Stimulated activated CD4-positive, alpha-beta T cell treated with anti-CD3 and anti-CD28 coated beads, Interleukin-15, amount 100 ng/mL, for 1 hour (primary cell): Measurements from ENCODE around the gene IFI27L2.

Experiments
- DNase-seq, 2 donors: peaks; one replicate each; pipeline ENCODE4 v3.0.0-alpha.2; 2020; ENCODE audit warnings: low read depth in 1 of 2, low spot score in 1 of 2

Gene IFI27L2

GRCh38 chr14:94124582-94125377 is 4.6 kb downstream of the IFI27L2 start:
- no peak for DNase-seq

DNA sequence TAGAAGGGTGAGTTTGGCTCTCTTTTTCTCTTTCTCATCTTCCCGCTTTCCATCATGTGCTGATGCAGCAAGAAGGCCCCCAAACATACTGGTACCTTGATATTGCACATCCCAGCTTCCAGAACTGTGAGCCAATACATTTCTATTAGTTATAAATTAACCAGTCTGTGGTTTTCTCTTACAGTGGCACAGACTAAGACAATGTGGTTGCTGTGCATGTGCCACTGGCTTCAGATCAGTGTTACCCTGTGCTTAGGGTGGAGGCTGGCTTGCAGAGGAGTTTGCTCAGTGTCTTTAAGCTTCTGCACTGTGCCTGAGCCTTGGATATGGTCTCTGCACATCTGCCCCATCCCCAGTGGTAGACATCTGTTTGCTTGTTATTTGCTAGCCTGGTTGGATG is 5.5 kb downstream of the IFI27L2 start:
- DNase-seq = no peak

GRCh38 chr14:94123296-94123695 is 6.1 kb downstream of the IFI27L2 start:
- DNase-seq = no peak

DNA sequence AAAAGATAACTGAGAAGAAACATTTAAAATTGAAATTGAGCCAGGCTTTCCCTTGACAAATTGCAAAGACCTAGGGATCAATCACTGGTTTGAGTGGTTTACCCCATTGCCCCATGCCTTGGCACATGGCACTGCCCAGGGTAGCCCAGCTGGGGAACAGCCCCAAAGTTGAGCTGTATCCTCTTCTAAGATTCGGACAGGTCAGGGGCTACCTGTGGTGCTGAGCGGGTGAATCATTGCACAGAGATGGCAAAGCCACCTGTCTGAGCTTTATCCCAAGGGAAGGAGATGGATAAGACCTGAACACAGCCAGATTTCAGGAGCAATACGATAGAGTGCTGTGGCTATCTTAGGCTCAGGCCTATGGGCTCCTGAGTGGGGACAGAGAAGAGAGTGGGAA is 7.0 kb downstream of the IFI27L2 start:
- DNase-seq = no peak

- no peak for DNase-seq
These were observed 7.9 kb downstream of the IFI27L2 start for GRCh38 chr14:94121485-94121884.

DNA sequence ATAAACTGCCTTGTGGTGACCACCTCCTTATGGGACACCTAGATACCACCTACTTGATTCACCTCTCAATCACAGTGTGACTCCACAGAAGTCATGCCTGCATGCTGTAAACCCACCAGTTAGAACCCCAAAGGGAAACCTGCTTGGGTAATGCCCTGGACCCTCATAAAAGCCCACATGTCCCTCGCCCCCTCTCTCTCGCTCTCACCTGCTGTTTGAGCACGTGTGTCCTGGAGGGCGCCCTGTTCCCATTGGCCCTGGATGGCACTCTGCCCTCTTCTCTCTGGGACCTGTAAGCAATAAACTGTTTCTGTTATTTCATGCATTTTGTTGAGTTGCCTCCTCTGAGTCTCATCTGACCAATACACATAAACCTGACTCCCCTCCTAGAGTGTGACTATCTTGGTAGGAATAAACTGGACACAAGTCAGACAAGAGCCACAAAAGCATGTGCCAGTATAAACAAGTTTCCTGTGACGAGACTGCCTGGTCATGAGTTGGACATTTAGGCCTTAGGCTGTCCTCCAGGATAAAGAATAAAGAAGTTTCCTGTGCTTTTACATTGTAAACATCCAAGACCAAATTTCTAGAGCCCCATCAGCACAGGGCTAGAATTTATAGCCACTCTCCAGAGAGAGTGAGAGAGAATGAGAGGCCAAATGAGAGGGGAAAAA is 8.6 kb downstream of the IFI27L2 start:
- no peak for DNase-seq

DNA sequence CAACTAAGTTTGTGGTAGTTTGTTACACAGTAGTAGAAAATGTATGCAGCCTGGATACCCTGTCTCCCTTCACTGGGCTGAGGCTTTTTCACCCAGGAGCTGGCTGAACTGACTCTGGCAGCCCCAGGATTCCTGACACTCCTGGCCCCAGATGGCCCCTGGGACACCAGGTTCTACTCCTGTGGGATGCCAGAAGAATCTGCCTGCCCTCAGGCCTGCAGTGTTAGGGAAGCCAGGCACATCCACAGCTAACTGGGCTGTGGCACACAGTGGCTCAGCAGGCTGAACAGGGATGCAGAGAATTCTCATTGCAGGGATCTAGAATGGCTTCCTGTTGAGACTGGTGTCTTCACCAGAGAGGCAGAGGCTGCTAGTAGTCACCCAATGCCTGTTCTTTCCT is 10.3 kb downstream of the IFI27L2 start:
- no peak for DNase-seq

DNA sequence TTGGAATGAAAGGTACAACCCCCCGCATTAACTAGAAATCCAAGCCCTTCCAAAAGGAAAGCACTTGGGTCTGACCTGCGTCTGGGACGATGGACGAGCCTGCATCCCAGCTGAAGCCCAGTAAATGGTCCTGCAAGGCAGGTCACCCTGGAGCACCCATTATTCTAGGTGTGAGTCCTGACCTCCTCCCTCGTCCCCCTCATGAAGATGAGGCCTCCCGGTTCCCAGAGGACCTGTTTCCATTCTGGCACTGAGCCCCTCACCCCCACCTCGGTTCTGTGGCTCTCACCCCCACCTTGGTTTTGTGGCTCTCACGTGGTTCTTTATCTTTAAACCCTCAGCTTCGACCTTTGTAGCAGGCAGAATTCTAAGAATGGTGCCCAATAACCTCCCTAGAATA is 11.5 kb downstream of the IFI27L2 start:
- no peak for DNase-seq

GRCh38 chr14:94116701-94117100 is 12.7 kb downstream of the IFI27L2 start:
- no peak for DNase-seq

GRCh38 chr14:94115631-94116030 is 13.8 kb downstream of the IFI27L2 start:
- no peak for DNase-seq

GRCh38 chr14:94115058-94115591 is 14.3 kb downstream of the IFI27L2 start:
- no peak for DNase-seq

GRCh38 chr14:94114589-94115057 is 14.8 kb downstream of the IFI27L2 start:
- DNase-seq = no peak

DNA sequence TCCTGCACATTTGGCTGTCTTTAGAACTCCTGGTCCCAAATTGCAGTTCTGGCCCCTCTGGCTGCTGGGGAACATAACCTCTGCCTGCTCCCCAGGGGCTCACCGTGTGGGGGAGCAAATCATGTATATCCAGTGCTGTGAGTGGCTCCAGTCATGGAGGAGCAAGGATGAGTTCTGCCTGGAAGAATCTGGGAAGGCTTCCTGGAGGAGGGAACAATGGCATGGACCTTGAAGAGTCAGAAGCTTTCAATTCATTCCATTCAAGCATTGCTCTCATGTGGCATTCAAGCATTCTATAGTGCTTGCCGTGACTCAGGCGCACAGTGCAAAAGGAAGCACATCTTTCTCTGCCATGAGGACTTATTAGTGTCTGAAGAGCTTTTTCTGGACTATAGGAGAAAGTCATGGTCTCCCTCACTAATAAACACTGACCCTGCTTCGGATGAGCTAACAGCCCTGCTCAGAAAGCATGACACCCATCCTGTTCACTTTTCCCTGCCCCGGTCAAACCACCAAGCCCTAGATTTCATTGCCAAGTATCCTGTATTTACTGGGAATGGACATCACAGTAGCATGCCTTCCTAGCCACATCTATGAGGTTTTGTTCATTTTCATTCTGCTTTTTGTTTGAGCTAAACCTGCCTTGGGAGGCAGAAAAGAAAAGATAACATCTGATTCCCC is 15.4 kb downstream of the IFI27L2 start:
- DNase-seq = no peak

- DNase-seq = no peak
These were observed 15.9 kb downstream of the IFI27L2 start for GRCh38 chr14:94113490-94113889.

GRCh38 chr14:94113073-94113472 is 16.3 kb downstream of the IFI27L2 start:
- DNase-seq = no peak

DNA sequence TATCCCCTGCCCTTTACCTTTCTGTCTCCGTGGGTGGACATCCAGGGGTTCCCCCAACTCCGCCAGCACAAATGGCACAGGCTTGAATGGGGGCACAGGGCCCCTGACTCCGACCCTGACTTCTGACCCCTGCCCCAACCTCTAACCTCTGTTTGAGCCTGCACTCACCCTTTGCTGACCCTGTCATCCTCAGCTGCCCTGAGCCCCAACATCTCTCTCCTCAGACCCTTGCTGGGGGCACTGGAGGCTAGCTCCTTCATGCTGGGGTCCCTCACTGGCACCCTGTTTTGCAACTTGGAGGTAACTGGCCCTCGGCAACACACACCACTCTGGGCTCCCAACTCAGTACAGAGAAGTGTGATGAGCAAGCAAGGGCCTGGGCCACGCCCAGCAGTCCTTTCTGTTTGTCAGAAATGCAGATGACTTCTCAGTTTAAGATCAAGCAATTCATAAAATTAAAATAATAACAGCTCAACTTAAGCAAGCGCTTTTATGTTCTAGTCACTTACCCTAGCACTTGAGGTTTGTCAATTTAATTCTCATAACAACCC is 16.8 kb downstream of the IFI27L2 start:
- DNase-seq = no peak

DNA sequence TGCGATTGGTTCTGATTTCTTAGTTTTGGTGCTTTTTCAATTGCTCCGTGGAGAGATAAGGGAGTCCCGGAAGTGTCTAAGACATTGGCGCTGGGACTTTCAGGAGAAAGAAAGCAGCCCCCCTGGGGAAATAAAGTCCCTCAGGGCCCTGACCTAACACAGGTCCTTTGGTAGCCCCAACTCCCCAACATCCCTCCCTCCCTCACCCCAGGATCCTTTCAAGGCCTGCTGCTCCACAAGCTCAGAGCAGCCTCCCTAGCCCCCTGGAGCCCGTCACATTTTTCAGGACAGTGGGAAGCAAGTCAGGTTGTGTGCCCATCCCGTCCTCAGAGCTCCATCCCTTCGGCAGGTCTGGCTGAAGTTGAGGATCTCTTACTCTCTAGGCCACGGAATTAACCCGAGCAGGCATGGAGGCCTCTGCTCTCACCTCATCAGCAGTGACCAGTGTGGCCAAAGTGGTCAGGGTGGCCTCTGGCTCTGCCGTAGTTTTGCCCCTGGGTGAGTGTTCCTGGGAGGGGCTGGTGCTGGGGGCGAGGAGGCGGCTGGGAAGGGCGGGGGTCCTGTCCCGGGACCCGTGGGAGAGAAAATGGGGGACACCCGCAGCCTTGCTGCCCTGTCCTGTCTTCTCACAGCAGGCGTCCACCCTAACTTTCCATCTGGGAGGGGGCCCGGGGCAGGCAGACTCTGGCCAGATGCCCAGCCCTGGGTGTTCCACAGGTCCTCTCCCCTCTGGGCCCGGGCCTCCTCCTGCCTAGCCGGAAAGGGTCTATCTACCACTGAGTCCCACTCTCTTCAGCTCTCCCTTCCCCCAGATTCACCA is 17.9 kb downstream of the IFI27L2 start:
- DNase-seq = no peak

GRCh38 chr14:94110552-94111181 is 18.7 kb downstream of the IFI27L2 start, which contains the start of gene IFI27:
IFI27 (plus strand) TSS chr14:94110736.
- no peak for DNase-seq

DNA sequence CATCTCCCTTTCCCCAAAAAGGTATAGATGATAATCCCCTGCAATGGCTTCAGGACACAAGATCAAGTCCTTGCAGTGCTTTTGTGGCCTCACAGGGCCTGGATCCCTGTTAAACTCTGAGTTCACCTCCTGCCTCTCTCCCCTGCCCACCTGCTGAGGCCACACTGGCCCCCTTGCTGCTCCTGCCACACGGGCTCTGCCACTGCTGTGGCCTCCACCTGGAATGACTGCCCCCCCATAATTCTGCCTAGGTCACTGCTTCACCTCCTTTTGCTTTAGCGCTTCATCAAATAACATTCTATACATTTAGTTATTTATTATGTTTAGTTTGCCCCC is 19.5 kb downstream of the IFI27L2 start:
- DNase-seq = no peak

DNA sequence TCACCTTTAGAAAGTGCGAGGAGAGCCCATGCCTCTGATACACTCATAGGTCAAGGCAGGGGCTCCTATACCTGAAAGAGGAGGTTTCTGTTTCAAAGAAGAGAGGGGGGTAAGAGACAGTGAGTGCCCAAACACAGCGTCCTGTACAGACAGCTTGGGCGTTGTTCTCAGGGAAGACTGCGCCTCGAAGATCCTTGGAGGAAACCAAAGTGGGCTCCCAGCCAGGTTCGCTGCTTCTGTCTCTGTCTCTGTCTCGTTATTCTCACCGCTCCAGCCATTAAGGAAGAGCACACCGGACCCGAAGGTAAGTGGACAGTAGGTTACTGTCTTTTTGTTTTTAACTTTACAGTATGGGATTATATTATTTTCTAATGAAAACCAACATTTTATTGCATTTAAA is 24.7 kb downstream of the IFI27L2 start:
- no peak for DNase-seq
